NCI-H2081 (cell line): ENCODE results near the gene ADGRF4.

Experiments
- DNase-seq, 2 experiments: peaks; one replicate each; lab custom pipeline; 2025; lab: John Stamatoyannopoulos, UW

Gene ADGRF4, protein sequence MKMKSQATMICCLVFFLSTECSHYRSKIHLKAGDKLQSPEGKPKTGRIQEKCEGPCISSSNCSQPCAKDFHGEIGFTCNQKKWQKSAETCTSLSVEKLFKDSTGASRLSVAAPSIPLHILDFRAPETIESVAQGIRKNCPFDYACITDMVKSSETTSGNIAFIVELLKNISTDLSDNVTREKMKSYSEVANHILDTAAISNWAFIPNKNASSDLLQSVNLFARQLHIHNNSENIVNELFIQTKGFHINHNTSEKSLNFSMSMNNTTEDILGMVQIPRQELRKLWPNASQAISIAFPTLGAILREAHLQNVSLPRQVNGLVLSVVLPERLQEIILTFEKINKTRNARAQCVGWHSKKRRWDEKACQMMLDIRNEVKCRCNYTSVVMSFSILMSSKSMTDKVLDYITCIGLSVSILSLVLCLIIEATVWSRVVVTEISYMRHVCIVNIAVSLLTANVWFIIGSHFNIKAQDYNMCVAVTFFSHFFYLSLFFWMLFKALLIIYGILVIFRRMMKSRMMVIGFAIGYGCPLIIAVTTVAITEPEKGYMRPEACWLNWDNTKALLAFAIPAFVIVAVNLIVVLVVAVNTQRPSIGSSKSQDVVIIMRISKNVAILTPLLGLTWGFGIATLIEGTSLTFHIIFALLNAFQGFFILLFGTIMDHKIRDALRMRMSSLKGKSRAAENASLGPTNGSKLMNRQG

DNA sequence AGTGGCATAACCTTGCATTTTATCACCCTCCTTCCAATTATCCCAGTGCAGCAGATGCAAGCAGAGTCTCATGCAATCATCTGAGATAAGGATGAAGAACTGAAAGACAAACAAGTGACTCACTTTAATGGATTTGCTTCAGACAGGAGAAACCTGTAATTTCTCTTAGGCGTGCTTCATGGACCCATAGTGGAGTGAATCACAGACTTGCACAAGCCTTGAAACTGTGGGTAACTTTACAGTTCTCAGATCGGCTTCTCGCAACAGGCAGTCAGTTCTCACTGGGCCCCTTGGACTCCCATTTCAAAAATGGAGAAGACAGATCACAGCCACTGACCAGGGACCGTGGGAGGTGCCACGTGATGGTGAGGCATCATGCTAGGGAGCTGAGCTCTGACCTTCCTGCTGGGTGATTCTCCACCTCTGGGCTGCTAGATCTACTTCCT lies at the start of gene ADGRF4:
TSS of gene ADGRF4 (plus strand) at position 239 of the 446 bp plus-strand sequence. CDS start 8,666 bp downstream, outside the sequence.
- DNase-seq = no peak

DNA sequence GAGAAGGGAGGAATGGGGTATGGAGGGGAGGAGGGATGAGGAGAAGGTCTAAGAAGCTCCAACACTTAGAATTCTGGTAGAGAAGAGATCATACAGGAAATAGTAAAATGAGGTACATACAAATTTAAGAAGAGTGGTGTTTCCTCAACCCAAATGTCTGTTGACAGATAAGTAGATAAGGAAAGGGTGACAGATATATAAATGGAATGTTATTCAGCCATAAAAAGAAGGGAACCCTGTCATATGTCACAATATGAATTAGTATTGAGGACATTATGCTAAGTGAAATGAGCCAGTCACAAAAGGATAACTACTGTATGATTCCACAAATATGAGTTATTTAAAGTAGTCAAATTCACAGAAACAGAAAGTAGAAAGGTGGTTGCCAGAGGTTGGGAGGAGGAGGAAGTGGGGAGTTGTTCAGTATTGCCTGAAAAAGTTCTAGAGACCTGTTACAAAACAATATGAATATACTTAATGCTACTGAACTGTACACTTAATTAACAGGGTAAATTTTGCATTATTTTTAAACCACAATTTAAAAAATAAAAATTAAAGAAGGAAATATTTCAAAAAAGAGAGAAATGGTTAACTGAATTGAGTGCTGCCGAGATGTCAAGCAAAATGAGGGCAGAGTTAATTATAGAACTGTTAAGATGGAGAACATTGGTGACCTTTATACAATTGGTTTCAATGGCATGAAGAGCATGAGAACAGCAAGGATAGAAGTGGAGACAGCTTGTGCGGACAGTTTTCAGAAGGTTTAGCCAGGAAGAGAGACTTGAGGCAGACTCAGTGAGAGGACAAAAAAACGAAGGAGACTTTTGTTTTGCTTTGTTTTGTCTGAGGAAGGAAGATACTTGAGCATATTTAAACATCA lies 47.6 kb upstream of the ADGRF4 start:
- DNase-seq = no peak

DNA sequence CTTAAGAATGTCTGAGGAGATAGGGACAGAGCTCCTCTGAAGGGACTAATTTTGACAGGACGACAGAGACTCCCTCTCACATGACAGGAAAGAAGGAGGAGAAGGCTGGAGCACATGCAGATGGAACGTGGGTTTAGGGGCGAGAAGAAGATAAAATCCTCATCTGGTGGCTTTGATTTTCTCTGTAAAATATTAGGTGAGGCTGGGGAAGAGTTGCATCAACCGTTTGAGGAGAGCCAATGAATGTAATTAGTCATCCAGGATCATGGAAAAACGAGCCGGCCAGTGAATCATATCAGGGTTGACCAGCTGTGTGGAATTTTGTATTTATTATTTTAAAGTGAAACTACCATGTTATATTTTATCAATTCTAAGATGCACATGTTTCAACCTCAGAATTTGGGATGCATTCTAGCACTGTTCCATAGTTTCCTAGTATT lies 46.9 kb upstream of the ADGRF4 start:
- DNase-seq = no peak

DNA sequence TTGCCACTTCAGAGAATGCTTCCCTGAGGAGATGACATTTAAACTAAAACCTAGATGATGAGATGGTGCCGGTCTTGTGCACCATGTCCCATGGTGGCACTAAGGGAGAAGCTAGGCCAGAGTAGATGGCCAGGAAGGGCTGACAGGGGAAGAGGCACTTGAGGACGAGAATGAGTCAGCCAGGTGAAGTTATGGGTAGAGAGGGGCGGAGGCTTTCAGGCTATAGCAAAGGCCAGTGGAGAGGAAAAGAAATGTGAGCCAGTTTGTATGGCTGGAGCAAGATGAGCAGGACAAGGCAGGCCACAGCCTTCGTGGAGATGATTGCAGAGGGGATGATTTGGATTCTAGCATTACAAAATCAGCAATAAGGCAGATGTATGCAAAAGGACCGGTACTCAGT lies 44.7 kb upstream of the ADGRF4 start:
- no peak for DNase-seq

DNA sequence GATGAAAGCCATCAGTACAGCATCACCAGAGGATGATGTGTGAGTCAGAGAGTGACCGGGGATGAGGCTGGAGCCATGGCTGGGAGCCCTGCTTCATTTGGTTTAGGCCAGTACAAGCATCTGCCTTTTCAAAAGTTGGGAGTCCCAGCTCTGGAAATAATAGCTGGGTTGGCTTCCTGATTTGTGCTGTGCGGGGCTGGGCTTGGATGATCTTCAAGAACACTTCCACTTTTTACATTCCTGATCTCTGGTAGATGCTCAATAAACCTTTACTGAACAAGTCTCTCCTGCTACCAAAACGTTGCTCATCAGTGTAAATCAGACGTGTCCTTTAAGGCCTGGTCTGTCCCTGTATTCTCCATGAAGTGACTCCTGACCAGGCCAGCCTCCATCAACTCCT lies 44.1 kb upstream of the ADGRF4 start:
- no peak for DNase-seq

DNA sequence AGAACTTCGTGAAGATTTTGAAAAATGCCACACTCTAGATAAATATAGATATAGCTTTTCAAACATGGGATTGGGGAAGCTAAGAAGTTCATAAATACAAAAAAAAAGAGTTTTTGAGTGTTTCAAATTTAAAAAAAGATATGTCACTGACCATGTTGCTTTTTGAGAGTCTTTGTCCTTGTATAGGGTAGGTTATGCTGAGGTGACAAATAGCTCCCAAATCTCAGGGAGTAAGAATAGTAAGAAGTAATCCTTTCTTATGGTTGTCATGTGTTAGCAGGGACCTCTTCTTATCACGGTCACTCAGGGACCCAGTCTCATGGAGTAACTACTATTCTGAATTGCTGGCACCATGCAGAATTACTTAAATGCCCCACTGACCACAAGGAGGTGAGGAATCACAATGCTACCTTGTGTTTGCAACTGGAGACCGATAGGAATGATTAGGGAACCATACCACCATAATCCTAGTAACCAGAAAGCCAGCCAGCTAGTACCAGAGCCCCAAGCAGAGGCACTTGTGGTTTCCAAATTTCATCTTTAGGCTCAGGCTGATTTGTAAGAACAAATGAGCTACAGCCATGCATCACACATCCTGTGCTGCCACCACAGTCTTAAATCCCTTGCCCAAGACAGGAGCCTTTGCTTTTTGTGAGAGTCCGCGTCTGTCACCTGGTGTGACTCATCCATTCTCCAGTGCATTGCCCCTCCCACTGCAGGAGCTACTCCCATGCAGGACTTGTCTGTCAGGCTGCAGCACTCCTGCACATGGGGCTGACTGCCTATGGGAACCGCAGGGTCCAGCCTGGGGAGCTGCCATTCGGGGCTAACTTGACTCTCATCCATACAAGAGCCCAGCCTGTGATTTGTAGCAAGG lies 42.4 kb upstream of the ADGRF4 start:
- no peak for DNase-seq

DNA sequence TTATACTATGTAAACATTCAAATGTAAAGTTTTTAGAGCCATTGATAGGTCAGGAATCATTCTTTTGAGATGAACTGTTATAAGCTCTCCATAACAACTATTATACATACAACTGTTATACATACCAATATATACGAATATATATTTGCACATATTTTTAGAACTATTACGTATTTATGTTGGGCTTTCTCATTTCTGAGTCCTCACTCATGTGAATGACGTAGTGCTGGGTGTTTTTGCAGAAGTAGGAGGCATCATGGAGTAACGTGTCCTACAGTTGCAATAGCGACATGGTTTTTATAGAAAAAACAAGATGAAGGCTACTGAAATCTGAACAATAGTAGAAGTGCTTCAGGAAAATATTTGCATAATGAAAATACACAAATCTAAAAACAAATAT lies 36.4 kb upstream of the ADGRF4 start:
- no peak for DNase-seq

DNA sequence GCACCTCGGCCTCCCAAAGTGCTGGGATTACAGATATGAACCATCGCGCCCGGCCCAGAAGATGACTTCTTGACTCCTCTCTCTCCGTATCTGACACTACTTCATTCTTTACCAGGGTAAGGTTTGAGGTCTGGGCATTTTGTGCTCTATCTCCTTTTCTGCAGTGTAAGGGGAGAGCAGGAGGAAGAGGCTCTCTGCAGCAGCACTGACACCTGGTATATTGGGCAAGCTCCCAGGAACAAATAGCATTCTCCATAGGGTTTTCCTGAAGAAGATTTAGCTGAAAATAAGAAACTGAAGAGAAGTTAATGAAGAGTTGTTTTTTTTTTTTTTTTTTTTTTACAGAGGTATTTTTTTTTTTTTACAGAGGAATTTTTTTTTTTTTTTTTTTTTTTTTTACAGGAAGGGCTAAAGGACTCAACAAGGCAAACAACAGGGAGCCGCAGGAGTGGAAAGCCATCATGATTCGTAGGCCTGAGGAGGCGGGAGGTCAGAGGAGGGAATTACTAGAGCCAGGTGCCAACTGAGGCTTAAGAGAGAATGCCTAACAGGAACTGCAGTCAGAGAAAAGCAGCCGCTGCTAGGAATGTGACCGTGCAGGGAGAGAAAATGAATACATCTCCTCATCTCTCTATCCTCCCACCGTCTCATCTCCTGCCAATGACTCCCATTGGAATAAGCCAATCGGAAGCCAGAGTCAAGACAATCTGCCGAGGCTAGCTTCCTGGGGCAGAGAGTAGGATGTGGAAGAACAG lies 34.7 kb upstream of the ADGRF4 start:
- DNase-seq = peak in 1 of 2 experiments; percentile 3

DNA sequence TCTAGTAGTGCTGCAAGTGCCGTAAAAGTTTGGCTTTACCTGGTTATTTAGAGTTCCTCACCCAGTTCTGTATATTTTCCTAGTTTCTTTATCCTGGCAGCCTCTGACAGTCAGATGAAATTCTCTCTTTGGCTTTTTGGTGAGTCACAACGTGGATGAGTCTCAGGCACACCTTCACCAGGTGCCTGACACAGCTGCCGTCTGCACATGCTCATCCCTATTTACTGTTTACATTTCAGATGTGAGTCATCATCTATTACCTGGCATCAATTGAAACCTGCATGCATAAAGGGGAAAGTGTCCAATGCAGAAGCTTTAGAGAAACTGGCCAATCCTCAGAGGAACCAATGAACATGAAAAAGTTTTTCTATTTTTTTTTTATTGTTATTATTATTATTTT lies 33.3 kb upstream of the ADGRF4 start:
- DNase-seq = peak in 1 of 2 experiments; percentile 69

DNA sequence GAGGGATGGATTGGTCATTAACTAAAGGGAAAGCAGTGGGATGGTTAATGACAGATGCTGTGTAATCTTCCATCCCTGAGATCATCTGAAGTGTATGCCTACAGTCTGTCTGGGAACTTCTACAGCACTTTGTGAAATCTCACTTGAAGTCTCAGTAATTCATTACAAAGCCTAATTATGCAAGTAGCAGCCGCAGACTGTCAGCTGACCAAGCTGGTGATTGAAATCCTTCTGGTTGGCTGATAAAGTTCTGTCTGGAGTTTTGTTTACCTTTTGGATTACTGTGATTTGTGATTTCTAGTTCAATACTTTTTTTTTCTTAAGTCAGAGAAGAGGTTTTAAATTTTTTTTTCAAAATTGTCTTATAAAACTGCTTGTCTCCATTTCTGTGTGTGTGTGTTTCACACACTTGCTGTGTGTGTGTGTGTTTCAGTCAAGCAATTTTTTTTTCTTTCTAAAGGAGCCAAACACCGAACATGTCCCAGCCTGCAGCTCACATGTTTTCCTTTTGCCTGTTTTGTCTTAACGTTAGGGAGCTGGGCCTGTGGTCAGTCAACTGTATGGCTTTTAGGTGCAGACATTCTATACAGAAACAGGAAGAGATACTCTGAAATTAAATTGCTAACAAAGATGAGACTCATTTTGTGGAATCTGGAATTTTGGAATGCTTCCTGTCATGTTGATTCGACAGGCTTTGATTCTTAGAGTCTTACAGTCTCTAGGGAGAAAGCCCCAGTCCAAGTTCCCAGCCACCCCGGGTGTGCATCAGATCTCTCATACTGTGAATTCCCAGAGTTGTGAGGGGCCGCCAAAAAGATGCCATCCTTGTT lies 28.5 kb upstream of the ADGRF4 start:
- peak in 1 of 2 experiments; percentile 5 for DNase-seq

DNA sequence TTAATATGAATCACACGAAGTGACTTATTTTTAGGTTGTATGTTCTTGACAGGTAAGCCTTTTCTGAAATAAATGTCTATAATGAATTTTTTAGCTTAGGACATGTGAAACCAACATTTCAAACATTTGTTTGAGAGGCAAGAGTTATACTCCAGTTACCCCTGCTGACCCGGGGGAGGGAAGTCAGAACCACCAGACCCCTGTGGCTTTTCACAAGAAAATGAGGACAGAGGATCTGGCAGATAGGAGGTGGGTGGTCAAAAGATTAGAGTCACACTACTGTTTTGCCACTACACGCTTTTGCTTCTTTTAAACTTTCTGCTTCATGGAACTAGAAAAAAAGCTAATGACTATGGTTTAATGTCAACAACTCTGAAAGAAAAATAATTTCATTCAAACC lies 27.5 kb upstream of the ADGRF4 start:
- no peak for DNase-seq

DNA sequence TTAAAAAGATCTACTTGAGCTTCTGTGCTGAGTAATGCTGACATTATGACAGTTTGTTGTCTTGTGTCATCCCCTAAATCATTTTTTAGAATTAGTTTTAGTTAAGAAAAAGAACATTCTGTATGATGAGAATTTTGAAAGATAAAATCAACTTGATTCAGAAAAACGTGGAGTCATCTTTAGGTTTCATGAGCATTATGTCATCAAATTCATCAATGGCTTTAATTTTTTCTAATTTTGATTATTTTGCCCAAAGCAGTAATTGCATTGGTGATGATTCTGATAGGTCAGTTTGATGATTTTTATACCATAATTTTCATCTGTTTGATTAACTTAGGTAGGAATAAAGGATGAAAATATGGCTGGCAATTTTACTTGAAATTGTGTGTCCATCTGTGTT lies 26.6 kb upstream of the ADGRF4 start:
- no peak for DNase-seq

DNA sequence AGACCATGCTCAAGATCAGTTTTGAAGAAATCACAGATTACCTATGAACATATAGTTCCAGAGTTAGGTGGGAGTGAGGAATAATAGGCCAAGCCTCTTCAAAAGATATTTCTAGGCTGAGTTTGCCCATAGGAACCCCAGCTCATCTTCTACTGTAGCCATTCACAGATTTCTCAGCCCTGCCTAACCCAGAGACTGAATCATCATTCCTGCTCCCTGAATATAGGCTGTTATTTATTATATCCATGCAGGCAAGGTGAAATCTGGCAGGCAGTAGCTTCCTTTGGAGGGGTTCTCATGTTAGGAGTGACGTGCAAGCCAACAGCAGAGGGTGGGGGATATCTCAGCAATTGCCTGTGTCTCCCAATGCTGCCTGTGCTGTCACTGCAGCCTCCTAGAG lies 25.6 kb upstream of the ADGRF4 start:
- no peak for DNase-seq

DNA sequence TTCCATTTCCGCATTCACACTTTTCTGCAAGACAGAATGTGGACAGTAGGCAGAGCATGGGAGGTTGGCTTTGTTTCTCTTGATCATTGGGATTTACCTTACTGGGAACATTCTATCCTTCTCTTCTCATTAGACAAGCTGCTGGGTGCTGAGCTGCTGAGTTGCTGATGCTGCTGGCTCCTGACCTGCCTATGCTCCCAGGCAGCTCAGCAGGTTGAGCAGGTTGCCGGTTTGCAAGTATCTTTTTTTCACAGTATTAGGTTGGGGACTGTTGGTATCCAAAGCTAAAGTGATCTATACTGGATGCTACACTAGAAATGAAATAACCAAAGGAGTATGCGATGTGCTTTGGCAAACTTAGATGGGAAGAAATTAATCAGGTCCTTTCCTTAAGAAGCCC lies 23.7 kb upstream of the ADGRF4 start:
- DNase-seq = no peak

DNA sequence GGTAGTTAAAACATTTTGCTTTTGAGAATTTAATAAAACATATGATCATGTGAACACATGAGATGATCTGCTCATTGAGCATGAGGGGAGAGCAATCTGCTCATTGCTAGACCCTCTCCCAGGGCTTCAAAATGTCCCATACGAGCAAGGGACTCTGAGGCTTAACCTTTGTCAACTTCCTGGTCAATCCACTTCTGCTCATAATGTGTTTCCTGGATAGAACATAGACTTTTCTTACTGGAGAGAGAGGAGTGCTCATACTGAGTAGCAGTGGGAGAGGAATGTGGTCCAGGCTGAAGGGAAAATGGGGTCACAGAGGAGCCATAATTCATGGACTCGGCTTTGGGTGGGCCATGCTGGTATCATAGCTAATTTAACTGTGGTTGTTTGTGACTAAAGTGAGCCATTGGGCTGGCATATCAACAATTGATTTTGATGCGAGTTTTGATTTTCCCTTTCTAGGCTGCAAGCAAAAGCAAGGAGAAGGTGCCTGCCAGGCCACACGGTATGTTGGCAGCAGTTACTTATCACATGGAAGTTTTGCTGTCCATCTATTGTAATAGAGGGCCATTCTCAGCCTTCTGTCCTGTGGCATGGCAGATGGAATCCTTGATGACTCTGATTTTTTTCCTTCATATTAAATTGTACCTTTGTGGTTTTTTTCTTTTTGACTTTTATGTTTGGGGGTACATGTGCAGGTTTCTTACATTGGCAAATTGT lies 20.8 kb upstream of the ADGRF4 start:
- DNase-seq = no peak

DNA sequence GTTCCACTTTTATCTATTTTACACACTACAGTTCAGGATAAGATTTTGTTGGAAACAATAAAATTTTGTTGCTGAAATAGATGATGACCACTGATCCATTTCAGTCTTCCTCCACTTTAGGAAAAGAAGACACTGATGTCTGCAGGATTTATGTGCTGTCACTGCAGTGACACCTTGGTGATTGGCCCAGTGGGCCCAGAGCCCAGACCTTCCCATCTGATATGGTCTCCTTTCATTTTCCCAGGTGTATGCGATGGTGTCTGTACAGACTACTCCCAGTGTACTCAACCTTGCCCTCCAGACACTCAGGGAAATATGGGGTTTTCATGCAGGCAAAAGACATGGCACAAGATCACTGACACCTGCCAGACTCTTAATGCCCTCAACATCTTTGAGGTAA lies 19.6 kb upstream of the ADGRF4 start:
- DNase-seq = no peak

DNA sequence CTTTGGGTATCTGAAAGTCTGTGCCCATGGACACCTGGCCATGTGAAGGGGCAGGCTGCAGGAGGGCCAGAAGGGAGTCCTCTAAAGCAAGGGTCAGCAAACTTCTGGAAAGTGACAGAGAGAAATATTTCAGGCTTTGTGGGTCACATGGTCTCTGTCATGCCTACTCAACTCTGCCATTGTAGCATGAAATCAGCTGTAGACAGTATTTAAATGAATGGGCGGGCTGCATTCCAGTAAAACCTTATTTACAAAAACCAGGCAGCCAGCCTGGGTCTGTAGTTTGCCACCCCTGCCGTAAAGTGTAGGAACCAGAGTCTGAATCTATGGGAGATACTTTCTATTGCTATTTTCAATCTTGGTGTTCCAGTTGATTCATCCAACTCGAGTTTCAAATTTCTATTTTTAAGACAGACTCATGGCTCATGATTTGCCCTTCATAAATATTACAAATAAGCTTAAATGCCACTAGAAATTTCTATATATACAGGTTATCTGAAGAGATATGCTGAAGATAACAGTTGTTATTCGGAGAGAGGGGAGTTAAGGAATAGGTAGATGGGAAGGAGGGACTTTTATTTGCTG lies 19.0 kb upstream of the ADGRF4 start:
- DNase-seq = no peak

DNA sequence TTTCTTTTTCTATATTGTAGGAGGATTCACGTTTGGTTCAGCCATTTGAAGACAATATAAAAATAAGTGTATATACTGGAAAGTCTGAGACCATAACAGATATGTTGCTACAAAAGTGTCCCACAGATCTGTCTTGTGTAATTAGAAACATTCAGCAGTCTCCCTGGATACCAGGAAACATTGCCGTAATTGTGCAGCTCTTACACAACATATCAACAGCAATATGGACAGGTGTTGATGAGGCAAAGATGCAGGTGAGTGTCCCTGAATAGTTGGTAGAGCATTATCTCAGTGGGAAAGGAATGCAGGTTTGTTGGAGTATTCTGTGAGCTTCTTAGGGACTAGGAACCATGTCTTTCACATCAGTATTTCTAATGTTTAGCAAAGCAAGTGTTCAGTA lies 18.3 kb upstream of the ADGRF4 start:
- peak in 1 of 2 experiments; percentile 75 for DNase-seq

DNA sequence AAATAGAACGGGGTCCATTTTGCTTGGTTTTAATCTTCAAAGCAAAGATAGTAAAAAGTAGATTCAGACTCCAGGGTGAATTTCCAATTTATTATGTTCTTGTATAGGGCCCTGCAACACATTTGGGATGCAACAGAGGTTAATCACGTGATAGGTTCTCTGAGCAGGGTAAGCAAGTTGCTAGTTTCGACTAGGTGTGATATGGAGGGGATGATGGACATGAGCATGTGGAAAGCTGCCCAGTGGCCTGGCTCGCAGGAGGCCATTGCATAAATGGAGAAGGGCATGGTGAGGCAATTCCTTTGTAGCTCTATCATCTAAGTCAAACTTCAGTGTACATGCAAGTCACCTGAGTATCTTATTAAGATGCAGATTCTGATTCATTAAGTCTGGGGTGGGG lies 17.7 kb upstream of the ADGRF4 start:
- DNase-seq = no peak
